C4-2B (cell line): Measurements from ENCODE around the gene ASB11.
A peak's percentile ranks its signal among the peaks of the same experiment; 100 is the strongest.

ENCODE experiments used
- H3K27ac ChIP-seq: fragments of 450-650 bp; 2 replicates; pipeline ENCODE4 v1.5.1; 2017
- CTCF ChIP-seq: fragments of 450-650 bp; conservative IDR thresholded peaks from 2 replicates; pipeline ENCODE4 v1.5.1; 2017; ENCODE audit warnings: mild to moderate bottlenecking
- ZFX ChIP-seq: fragments of 450-650 bp; IDR thresholded peaks from 2 replicates; pipeline ENCODE4 v1.6.1; 2017

Gene ASB11

DNA sequence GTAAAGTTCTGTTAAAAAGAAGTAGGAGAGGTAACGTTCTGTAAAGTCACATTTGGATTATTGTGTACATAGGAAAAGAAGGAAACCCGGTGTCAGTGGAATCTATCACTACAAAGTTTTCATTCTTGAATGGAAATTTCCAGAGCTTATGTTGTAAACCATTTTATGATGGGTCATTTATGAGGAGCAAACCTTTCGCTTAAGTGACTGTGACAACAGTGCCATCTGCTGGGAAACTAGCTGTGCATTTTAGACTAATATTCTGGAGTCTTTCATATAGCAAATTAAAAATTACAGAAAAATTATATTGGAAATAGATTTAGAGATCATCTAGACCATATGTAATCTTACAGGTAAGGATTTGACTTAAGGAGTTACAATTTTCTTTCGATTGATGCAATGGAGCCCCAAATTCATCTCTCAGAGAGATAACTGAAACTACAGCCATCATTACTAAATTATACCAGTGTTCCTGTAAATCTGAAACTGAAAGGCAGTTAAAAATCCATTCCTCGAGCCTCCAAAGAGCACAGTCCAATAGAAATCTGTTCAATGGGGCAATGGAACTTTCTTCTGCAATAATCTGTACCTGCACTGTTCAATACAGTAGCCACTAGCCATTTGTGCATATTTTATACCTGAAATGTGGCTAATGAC, 72.4 kb downstream of the ASB11 start:
- peak; percentile 74 for TF ChIP-seq CTCF
- no peak for TF ChIP-seq ZFX
- H3K27ac ChIP-seq: no peak overlapping the region

- H3K27ac ChIP-seq: no peak overlapping the region
- TF ChIP-seq CTCF (no peak), ZFX (no peak)
Measured at GRCh38 chrX:15241301-15241700, 74.1 kb downstream of the ASB11 start.

GRCh38 chrX:15240414-15240813, 75.0 kb downstream of the ASB11 start:
- no peak for TF ChIP-seq ZFX
- no peak for TF ChIP-seq CTCF
- H3K27ac ChIP-seq: no peak overlapping the region

DNA sequence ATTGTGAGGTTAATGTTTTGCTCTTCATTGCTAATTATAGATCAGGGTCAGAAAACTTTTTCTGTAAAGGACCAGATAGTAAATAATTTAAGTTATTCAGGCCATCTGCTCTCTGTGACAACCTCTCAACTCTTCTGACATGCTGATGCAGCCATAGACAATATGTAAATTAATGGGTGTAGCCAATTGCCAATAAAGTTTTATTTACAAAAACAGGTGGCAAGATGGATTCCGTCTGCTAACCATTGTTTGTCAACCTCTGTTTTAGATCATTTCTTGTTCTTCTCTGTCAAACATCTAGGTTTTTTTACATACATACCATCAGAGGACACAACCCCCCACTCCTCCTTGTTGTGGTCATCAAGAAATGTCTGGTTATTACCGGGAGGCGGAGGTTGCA, 79.3 kb downstream of the ASB11 start:
- no peak overlapping the region for H3K27ac ChIP-seq
- TF ChIP-seq CTCF (no peak), ZFX (no peak)

GRCh38 chrX:15235001-15235400, 80.4 kb downstream of the ASB11 start:
- no peak overlapping the region for H3K27ac ChIP-seq
- no peak for TF ChIP-seq CTCF
- no peak for TF ChIP-seq ZFX

GRCh38 chrX:15233416-15234015, 81.9 kb downstream of the ASB11 start:
- TF ChIP-seq CTCF: no peak
- no peak overlapping the region for H3K27ac ChIP-seq
